Posterior cingulate gyrus (tissue), 11 donors: ENCODE measurements around the gene CDK5RAP1.
"Not testable (repeated sequence)": the region's sequence is repeated elsewhere in the genome, so short reads cannot be mapped to it uniquely, and the experiment has no call there.

ENCODE experiments used
- DNase-seq, 10 donors: peaks; one replicate each; pipeline versions ENCODE4 v3.0.0 to v3.0.0-alpha.2; 2020 to 2021; ENCODE audit warnings: mixed read lengths in 3 of 10
- intact Hi-C: fragments of 100-400 bp; cut with DNase I; formaldehyde crosslinking; loops from one replicate; pipeline ENCODE4 v1.15.1; 2023

CDK5RAP1 gene, protein sequence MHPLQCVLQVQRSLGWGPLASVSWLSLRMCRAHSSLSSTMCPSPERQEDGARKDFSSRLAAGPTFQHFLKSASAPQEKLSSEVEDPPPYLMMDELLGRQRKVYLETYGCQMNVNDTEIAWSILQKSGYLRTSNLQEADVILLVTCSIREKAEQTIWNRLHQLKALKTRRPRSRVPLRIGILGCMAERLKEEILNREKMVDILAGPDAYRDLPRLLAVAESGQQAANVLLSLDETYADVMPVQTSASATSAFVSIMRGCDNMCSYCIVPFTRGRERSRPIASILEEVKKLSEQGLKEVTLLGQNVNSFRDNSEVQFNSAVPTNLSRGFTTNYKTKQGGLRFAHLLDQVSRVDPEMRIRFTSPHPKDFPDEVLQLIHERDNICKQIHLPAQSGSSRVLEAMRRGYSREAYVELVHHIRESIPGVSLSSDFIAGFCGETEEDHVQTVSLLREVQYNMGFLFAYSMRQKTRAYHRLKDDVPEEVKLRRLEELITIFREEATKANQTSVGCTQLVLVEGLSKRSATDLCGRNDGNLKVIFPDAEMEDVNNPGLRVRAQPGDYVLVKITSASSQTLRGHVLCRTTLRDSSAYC

DNA sequence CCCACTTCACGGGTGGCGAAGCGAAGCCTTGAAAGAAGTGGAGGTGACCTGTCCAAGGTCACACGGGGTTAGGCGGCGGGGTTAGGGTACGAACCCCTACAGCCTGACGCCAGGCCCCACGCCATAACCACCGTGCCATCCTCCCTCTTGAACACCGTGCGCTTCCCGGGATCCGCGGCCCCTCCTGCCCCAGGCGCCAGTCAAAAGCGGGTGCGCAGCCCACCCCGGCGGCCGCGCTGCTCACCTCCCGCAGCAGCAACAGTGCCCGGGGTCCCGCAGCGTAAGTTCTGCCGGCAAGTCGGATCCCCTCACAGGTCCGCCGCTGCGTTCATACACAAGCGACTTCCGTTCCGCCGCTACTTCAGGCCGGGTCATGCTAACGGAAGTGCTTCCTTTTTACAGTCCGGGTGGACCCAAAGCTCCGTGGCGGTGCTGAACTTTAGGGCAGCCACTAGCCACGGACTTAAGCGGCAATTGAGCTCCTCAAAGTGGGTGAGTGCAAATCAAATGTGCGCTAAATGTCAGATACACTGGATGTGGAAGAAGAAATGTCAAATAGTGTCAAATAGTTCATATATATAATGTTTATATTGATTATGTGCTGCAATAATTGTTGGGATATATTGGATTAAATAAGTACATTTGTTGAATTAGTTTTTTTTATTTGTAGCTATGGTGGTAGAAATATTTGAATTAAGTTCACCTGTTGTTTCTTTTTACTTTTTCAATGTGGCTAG, at the start of gene CDK5RAP1:
Gene CDK5RAP1 (minus strand): TSS at position 336 of the 737 bp plus-strand sequence. CDS start 4,455 bp downstream, outside the sequence.
- DNase-seq, result peak; percentile 79 to 98 (median 86)
- intact Hi-C loops, result loop anchor here (2.0 kb wide), 1 partner anchor 43 kb away; no protein-coding TSS in a partner anchor

DNA sequence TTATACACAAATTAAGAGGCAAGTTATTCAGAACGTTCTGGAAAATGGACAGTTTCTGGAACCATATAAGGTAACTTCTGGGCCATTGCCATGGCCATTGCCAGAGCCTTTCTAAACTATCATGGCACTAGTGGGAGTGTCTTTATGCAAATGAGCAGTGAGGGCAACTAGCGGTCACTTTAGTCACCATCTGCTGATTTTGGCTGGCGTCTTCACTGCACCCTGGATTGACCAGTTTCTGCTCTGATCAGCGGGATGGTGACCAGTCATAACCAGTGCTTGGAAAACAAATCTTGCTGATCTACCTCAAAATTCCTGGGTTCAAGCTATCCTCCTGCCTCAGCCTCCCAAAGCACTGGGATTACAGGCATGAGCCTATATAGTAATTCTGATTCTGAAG, 49.5 kb upstream of the CDK5RAP1 start:
- intact Hi-C loops, result loop anchor here (10.0 kb wide), 1 partner anchor 284 kb away; the partner anchor contains the start of gene ZNF341
- DNase-seq, result no peak

DNA sequence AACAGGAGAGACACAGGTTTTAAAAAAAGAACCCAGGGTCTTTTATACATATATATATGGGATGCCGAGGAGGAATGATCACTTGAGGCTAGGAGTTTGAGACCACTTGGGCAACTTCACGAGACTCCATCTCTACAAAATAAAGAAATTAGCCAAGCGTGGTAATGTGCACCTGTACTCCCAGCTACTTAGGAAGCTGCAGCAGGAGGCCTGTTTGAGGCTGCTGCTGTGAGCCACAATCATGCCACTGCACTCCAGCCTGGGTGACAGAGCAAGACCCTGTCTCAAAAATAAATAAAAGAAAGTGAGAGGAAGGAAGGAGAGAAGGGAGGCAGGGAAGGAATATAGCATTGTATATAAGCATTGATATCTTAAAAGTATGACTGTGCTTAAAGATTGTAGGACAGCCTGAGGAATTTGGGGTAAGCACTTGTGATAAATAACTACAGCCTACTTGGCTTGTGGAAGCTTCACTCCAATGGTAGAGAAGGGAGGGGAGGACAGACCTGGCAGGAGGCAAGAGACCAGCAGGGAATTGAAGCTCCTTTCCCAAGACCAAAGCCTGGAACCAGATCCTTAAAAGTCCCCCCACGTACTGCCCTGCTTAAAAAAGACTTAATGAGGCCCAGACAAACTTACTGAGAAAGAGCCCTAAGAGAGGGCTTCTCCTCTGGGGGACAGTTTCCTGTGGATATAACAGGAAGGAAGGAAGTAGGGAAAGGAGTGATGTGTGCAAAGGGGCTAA, 44.7 kb upstream of the CDK5RAP1 start:
- no peak for DNase-seq
- intact Hi-C loops, result loop anchor here (2.0 kb wide), 1 partner anchor 45 kb away; the partner anchor contains the start of gene CDK5RAP1

DNA sequence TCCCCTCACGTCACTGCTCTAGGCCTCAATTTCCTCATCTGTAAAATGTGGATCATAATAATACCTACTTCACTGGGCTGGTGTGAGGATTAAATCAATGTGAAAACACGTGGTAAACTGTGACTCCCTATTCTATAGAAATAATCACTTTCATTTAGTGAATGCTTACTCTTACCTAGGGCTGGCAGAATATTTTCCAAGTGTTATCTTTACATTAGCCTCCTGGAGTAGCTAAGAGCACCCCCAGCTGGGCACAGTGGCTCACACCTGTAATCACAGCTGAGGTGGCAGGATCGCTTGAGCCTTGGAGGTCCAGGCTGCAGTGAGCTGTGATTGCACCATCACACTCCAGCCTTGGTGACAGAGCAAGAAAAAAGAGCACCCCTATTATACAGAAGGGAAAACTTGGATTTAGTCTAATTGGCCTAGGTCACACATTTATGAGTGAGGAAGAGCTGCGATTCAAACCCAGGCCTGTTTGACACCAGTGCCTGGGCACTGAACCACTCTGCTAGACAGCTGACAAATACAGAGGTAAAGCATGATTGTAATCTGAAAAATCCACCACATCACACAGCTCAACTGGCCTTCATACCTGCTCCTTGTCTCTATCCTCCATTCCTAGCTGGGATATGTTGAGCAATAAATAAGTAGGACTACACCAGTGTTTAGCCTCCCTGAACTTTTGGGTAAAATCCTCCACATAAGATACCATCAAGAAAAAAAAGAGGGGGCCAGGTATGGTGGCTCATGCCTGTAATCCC, 43.7 kb upstream of the CDK5RAP1 start:
- intact Hi-C loops, result loop anchor here (2.0 kb wide), 1 partner anchor 44 kb away; the partner anchor contains the start of gene CDK5RAP1
- peak in 2 of 10 donors; percentile 44 to 88 for DNase-seq

DNA sequence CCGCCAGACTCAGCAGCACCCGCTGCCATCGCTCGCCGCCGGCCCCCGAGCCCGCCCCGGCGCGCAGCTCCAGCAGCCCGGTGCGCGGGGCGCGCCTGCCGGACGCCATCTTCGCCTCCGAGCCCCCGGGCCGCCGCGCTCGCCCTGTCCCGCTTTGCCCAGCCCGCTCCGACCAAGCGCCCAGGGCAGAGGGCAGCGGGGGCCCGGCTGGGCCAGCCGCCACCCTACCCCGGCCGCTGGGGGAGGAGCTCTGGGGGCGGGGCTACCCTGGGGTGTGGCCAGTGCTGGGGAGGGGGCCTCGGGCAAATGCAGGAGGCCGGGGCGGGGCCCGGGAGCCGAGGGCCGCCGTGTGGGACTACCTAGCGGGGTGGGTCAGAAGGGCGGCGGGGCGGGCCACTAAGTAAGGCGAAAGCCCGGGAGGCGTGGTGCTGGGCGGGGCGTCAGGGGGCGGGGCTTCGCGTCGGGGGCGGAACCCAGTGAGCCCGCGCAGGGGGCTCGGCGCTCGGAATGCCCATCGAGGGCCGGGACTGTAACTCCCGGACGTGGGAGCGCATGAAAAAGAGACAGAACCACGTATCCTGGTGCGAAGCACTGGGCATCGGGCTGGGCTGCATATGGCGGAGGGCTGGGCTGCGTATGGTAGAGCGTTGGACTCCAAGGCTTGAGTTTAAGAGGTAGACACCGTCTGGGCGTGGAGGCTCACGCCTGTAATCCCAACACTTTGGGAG, 42.4 kb upstream of the CDK5RAP1 start, which contains the start of gene SNTA1:
Gene SNTA1 (minus strand): TSS at position 252 of the 728 bp plus-strand sequence. CDS start 143 bp downstream, at position 109.
- peak; percentile 69 to 95 (median 78) for DNase-seq
- intact Hi-C loops, result loop anchor here (2.0 kb wide), 2 partner anchors 43 to 47 kb away; partner anchors contain the start of genes CBFA2T2 and CDK5RAP1

DNA sequence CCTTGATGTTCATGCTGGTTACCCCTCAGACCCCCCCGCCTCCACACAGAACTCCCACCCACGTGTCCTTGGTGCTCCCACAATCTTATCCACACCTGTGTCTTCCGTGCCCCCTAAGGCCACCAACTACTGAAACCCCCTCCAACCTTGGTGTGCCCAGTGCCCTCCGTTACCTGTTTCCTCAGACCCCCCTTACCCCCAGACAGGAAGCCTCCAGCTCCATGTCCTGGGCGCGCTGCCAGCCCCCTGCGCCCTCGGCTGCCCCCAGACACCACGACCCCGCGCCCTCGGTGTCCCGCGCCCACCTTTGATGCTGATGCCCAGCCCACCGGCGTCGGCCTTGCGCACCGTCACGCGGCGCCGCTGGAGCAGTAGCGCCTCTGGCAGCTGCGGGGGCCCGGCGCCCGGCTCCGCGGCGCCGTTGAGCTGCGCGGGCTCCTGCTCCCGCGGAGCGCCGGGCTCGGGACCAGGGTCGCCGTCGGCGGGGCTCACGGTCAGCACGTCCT, 41.7 kb upstream of the CDK5RAP1 start:
- peak in 4 of 10 donors; percentile 27 to 87 (median 51) for DNase-seq
- intact Hi-C loops, result loop anchor here (2.0 kb wide), 1 partner anchor 48 kb away; the partner anchor contains the start of gene CBFA2T2

DNA sequence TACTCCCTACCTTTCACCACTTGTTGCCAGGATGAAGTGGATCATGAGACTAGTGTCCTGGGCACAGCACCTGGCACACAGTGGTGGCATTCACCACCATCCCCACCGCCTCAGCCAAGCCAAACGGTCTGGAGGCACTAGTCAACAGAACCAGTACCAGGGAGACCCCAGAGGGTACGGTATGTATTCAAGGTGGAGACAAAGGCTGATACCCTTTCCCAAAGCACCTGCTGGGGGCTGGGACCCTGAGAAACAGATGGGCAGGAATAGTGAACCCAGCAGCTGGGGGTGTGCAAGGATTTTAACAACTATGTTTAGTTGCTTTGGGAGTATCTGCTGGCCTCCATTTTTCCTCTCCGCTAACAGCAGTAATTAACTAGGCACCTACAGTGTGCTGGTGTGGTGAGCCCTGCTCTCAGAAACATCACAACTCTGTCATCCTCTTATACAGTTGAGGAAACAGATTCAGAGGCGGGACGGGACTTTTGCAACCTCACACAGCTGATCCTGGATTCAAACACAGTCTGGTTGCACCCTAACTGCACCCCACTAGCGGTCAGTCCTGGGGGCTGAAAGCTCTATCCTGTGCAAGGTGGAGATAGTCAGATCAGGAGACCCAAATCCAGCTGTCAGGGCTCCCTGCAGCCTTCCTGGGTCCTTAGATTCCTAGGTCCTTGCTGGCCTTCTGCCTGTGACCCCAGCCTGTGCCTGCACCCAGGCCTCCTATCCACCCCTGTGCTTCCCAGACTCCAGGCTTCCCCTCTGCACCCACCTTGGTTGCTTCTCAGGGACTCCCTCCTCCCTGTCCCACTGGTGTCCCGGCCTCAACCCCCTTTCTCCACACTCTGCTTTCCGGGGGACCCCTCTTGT, 41.1 kb upstream of the CDK5RAP1 start:
- intact Hi-C loops, result loop anchor here (2.0 kb wide), 1 partner anchor 48 kb away; the partner anchor contains the start of gene CBFA2T2
- no peak for DNase-seq

DNA sequence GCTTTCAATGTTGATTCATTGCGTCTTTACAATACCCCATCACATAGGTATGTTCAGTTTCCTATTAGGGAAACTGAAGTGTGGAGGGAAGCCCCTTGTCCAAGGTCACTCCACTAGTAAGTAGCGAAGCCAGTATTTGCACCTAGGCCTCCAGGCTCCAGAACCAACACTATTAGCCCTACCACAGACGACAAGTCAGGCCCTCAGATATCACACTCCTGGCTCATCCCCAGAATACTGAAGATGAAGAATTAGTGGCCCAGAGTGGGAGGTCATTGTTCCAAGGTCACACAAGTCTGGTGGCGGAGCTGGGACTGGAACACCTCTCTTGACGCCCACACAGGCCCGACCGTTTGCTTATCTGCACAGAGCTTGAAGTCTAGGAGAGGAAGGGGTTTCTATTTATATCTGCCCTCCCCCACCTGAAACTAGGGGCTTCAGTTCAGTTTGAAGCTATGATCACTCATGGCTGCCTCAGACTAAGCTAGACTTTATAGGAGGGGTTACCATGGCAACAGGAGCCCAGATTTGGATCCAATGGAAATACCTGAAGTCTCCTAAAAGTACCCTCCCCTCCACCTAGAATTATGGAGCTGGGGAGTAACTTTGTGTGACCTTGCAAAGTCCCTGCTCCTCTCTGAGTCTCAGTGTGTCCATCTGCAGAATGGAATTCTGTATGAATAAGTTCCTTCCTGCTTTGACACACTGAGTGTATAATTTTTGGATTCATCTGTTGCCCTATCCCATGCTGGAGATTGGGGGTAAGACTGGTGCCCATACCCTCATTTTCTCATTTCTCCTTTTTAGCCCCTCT, 40.0 kb upstream of the CDK5RAP1 start:
- intact Hi-C loops, result no loop called here

DNA sequence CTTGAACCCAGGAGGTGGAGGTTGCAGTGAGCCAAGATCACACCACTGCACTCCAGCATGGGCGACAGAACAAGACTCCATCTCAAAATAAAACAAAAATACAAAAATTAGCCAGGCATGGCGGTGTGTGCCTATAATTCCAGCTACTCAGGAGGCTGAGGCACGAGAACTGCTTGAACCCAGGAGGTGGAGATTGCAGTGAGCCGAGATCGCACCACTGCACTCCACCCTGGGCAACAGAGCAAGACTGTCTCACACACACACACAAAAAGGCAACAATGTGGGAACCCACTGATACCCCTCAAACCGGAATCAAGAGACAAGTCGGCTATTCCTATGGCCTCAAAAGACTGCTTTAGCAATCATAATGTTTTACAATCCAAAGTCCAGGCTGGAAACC, 39.2 kb upstream of the CDK5RAP1 start:
- DNase-seq, intact Hi-C loops: not testable (repeated sequence)

More for the DNA sequence above, 40.0 kb upstream of the CDK5RAP1 start:
- DNase-seq, result no peak

DNA sequence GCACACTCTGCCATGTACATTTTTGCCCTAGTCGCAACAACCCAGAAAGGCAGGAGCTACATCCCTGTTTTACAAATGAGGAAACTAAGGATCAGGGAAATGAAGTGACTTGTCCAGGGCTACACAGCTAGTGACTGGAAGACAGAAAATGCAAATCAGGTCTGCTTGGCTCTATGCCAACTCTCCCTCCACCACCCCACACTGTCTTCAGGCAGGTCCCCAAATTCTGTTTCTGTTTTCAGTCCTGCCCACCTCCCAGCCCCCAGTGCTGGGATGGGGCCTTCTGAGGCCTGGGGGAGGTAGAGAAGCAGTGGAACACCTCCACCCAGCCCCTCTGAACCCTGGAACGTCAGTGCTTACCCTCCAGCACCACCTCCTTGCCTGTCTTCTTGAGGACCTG, 37.2 kb upstream of the CDK5RAP1 start:
- DNase-seq, result no peak
- intact Hi-C loops, result no loop called here

DNA sequence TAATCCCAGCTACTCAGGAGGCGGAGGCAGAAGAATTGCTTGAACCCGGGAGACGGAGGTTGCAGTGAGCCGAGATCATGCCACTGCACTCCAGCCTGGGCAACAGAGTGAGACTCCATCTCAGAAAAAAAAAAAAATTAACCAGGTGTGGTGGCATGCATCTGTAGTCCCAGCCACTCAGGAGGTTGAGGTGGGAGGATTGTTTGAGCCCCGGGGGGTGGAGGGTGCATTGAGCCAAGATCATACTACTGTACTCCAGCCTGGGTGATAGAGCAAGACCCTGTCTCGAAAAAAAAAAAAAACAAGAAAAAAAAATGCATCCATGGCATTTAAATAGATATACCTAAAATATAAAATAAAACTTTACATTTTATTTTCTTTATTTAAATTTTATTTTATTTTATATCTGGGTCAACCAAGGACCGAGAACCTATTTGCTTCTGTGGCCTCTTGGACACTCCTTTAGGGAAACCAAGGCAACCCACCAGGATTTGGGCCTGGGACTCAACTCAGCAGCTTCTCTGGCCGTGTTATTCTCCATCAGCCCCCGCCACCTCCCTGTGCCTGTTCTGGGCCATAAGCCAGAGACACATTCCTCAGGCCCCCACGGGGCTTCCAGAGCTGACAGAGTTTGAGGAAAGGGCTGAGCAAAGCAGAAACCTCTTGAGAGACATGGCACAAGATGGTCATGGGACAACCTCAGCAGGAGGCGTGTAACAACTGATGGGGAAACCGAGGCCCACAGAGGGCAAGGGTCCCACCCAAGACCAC, 36.0 kb upstream of the CDK5RAP1 start:
- intact Hi-C loops, result no loop called here
- DNase-seq, result peak in 9 of 10 donors; percentile 27 to 90 (median 48)

DNA sequence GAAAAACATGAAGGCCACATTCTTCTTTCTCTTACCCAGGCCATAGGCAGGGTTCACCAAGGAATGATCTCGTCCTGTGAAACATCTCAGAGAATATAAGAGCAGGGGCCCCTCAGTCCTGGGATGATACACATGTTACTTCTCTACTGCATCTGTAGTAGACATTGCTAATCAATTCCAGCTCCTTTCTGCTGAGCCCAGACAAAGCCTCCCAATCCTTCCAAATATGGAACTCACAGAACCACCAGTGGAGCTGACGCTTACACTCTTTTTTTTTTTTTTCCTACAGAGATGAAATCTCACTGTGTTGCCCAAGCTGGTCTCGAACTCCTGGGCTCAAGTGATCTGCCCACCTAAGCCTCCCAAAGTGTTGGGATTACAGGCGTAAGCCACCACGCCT, 33.1 kb upstream of the CDK5RAP1 start:
- intact Hi-C loops, result no loop called here
- peak in 1 of 10 donors; percentile 51 for DNase-seq

DNA sequence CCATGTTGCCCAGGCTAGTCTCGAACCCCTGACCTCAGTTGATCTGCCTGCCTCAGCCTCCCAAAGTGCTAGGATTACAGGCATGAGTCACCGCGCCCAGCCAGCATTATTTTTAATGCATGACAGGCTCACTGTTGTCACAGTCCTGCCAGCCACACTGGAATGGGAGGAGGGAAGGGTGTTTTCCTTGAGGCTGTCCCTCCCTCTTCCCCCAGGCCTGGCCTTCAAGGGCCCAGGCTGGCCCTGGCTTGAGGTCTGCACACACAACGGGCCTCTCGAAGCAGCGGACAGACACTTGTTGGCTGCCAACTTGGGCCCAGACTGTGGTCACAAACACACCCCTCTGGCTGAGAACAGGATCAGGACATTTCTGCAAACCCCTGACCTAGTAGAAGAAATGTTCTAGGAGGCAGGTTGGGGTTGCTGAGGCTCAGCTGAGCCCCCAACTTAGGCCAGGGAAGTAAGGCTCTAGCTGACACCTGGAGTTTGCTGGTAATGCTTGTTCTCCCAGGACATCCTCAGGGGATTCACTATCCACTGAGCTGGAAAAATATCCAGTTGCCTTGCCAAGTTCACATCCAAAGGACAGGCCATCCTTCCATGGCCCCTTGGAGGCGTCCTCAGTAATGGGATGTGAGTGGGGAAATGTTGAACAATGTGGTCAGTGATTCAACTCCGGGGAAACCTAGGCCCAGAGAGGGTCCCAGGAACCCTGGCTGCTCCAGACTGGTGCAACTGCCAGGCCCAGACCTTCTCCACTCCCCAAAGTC, 32.3 kb upstream of the CDK5RAP1 start:
- peak in 7 of 10 donors; percentile 26 to 88 (median 66) for DNase-seq
- intact Hi-C loops, result no loop called here

DNA sequence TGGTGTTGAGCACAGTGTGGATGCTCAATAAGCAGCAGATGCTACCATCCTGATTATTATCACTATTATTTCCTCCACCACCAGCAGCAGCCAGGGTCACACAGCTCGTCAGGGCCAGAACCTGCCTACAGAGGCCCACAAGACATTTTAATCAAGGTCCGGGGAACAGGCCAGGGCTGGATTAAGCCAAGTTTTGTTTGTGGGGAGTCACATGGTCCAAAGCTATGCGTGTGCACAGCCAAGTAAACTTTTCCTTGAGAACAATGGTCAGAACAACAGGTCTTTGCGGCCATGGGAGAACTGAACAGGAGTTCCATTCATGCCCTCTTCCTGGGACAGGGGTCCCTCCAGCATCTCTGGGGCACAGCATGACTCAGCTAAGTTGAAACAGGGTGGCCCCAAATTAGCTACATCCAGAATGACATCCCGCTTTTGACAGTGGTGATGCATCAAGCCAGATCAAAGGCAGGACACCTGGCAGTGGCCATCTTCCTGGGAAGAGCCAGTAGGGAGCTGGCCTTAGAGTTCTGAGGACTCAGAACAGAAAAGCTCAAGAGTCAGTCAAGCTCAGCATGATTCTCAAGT, 30.6 kb upstream of the CDK5RAP1 start:
- intact Hi-C loops, result no loop called here
- peak in 4 of 10 donors; percentile 20 to 61 (median 26) for DNase-seq
